HT-29 (cell line): Measurements from ENCODE around the gene GOLGA7B. TPM values are rescaled to one million over a fixed set of nuclear protein-coding genes. Genes with fewer than 3 reads are reported as not detected.

ENCODE experiments used
- DNase-seq: peaks from one replicate; pipeline ENCODE4 v3.0.0-alpha.2; 2015; ENCODE audit warnings: low spot score
- total RNA-seq: library from RNA; depleted of rRNA; stranded (reverse); fragments of >200 nt; shearing (Covaris generic); gene quantifications from 2 replicates; pipeline ENCODE4 v1.2.3, GENCODE V29; 2014

The GOLGA7B gene
- total RNA-seq, 1 experiment from 2014 or later, result 1.7 TPM

DNA sequence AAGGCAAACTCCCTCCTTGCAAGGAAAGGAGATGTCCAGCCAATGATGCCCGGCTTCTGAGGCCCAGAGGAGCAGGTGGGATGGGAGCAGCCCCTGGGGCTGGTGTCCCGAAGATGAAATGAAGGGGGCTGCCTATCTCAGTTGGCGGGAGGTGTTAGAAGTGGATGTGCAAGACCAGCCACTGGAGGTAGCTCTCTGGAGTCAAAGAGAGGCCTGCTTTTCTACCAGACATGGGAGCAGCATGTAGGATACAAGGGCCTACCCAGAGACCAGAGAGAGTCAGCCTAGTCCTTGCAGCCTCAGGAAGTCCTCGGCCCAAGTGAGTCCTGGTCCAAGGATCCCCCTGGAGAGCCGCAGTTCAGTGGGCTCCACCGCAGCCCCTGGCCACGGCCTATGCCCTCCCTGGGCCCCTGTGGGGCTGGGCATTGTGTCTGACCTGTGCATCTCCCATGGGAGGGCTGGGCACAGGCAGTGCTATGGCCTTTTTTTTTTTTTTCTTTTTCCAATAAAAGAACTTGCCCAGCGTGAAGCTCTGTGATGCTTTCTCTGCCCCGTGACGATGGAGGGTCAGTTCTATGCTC lies 17.7 kb downstream of the GOLGA7B start:
- DNase-seq, result no peak

DNA sequence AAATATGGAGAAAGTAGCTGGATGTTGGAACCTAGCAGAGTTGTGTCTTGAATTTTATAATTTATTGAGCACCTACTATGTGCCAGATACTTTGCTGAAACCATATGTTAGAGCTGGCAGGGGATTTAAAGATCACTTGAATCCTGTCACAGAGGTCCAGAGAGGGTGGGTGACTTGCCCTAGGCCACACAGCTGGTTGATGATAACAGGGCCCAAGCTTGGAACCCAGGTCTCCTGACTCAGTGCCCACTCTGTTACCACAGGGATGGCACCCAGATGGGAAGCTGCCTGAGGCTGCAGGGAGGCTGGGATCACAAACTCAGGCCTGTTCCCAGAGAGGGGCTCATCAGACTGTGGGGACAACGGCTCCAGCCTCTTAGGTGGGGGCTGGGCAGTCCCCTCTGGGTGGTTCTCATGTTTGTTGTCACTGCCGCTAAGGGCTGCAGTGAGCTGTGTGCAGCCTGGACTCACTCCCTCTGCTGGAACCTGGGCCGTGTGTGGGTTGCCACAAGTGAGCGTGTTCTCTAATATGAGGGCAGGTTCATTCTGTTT lies 18.6 kb downstream of the GOLGA7B start:
- no peak for DNase-seq

DNA sequence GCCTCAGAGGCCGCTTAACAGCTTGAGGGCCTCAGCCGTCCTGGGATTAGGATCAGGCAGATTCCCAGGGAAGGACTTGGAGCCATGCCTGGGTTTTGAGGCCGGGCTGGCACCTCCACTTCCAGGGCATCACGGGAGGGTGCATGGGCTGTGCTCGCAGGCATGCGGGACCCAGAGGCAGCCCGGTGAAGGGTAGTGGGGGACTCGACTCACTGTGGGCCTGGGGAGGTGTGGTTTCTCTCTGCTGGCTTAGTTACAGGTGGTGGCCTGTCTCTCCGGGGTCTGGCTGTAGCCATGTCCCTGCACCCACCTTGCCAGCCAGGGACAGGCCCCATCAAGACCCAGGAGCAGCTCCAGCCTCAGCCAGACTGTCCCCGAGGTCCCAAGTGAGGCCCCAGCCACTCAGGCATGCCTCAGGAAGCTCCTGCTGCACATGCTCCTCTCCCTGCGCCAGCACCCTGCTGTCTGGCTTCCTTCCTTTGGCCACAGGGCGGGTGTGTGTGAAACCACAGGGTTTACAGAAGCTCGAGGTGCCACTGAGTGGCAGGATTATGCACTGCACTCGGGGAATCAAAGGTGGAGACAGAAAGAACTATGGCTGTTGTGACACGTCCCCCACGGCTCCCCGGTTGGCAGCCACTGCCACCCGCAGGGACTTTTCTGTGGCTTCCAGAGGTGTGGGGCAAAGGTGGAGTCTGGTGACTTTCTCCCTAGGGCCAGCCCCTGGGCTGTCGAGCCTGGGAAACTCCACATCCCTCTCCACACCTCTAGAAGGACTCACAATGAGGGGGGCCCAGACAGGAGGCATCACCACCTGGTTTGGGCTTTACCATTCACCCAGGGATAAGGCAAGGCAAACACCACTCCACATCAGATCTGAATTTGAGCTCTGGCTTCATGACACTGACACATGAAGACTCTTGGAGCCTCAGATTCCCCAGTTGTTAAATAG lies 19.7 kb downstream of the GOLGA7B start:
- peak; percentile 92 for DNase-seq

DNA sequence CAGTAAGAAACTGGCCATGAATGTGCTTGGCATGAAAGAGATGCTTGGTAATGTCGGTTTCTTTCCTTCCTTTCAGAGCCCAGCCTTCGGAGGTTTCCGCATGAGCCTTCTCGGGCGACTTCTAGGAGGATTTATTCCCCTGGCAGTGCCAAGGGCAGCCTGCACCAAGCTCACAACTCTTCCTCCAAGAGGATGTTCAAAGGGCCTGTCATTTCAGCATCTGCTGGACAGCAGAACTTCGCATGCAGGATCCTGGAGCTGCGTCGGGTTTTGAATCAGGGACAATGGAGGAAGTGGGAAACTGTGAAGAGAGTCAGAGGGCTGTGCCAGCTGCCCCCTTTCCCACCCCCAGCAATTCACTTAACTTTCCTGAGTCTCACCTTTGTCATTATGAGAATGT lies 21.3 kb downstream of the GOLGA7B start:
- no peak for DNase-seq

DNA sequence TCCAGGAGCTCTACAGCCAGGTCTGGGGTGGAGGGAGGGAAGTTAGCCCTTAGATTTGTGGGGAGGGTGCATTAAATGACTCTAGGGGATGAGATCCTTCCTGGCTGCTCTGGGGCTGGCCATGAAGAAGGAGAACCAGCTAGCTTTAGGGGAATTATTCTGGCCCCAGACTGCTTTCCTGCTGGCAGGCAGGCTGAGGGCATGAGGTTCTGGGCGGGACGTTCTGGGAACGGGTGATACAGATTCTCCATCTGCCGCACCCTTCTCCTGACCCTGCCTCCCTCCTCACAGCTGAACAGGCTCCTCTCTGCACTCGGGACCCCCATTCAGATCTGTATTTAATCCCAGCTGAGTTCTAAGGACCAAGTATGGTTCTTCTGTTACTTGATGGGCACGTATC lies 23.9 kb downstream of the GOLGA7B start:
- no peak for DNase-seq

DNA sequence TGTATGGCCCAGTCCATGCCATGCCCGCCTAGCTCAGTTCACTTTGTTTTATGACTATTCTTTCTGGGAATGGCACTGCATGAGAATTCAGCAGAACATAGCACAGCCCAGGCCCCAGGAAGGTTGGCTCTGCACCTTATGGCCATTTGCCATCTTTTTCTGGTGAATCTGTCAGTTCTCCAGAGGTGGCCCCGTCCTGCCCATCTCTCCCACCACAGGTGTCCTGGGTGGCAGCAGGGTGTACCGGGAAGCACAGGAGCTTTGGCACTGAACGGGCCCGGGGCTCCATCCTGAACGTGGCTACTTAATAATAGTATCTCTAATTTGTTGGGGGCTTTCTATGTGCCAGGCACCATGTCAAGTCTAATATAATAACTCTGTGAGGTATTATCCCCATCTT lies 24.7 kb downstream of the GOLGA7B start:
- no peak for DNase-seq

DNA sequence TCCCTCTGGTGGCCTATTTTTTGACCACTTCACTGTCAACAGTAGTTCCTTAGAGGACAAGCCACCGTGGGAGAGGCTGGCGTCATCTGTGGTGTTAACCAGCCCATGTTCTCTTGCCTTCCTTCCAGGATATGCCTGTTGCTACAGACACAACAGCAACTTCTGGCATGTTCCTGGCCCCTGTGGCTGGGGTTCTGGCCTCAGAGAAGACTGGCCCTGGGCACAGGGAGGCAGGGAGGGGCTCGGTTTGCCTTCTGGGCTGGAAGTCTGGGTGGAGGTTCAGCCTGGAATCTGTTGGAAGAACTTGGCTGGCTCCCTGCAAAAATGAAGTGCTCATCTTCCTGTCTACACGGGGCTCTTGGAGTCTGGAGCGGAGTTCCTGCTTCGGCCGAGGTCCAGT lies 25.7 kb downstream of the GOLGA7B start:
- DNase-seq, result no peak

DNA sequence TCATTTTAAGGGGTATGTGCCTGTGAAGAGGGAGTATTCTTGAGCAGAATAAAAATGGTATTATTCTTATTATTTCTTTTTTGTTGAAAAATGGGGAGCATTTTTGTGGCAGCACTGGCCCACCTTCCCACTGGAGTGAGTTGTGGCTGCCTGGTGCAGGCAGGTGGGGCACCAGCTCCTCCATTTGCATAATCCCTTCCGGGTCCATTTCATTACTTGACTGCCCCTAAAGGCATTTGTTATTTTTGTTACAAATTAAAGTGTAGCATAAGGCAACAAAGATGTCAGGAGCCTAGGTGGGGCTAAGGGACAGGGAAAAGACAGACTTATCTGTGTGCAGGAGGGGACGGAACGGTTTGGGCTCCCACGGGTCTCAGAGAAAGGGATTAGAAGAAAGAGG lies 26.8 kb downstream of the GOLGA7B start:
- no peak for DNase-seq

DNA sequence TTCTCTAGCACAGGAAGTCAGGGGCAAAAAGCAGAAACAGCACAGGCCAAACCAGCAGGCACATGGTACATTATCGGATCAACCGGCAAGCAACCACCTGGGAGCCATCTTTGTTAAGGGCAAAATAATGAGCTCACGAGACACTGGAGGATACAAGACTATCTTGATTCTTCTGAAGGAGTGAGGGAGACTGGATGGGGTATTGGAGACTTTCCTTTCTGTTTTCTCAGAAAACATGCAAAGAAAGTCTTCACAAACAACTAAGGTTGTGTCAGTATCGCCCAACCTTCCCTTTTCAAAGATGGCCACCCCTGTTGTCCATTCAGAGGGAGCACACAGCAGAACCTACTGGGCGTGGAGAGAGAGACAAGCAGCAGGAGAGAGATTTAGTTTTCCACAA lies 29.6 kb downstream of the GOLGA7B start:
- no peak for DNase-seq

DNA sequence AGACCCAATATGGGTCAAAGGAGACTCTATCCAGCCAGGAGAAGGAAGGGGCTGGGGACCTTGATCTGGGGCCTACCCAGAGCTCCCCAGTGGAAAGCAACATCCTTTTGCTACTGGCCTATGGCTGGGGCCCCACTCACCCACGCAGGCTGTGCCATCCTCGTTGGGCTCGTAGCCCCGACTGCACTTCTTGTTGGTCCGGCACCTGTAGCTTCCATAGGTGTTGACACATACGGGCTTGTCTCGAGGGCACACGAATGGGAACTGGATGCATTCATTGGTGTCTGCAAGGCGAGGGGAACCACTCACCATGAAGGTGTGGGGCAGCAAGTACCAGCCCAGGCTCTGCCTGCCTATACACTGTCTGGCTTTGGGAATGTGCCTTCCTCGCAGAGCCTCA lies 30.5 kb downstream of the GOLGA7B start:
- DNase-seq, result no peak

DNA sequence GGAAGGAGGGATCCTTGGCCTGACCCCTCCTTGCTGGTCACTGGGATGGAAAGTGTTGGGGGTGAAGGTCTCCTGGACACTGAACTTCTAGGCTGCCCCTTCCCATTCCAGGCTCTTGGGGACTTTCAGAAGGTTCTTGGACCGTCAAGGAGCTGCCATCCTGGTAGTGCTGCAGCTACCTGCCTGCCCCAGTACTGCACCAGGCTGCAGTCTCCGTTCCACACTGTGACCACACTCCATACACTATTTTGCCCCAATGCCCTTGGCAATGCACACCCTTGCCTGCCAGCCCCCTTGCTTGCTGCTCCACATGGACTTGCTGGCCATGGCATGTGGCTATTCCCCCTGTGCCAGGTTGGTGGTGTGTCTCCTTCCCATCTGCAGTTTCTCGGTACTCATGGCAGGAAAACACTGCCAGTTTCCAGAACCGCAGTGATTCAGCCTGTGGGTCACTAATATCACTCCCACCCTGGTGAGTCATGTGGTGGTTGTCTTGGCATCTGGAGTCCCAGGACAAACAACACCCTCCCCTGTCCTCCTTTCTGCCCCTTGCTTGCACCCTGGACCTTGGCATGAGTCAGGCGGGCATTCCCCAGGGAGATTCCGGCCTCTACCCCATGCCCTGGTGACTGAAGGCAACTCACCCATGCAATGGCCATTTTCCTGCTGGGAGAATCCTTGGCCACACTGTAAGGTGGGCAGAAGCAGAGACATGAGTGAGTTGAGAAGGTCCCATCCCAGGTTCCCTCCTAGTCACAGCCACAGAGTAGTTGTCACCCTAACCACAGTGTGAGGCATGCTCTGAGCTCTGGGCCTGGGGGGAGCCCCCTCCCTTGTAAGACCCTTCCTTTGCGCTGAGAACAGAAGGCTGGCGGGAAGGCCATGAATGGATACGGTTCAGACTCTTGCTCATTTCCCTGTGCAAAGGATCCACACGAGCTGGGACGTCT lies 32.8 kb downstream of the GOLGA7B start:
- DNase-seq, result peak; percentile 87

DNA sequence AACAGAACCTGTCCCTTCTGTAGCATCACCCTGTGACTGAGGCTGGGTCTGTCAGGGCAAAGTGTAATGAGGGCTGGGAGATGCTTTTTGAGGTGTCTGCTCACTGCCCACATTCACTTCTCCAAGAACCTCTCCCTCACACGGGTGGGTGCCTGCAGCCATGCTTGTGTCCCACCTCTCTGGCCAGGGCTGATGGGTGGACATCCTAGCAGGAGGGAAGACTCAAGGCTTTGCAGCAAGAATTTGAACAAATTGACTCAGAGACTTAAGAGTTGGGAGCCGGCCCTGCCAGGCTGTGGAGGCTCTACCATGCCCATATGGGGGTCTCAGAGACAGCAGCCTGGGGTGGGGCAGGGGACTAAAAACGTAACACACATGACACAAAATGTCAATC lies 33.4 kb downstream of the GOLGA7B start:
- no peak for DNase-seq

DNA sequence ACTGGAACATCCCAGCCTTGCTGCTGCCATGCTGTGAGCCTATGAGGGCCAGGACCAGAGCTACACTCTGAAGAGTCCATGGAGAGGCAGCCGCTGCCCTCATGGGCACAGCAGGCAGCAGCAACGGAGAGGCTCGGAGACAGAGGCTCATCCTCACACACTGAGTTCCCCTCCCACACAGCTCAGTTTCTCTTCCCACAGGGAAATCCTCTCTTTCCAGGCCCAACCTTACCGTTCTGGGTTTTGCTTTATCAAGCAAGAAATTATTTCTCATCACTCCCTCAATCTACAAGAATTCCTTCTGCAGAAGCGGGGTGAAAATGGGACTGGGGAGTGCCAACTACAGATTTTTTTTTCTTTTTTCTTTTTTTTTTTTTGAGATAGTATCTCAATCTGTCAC lies 36.6 kb downstream of the GOLGA7B start:
- DNase-seq, result no peak

DNA sequence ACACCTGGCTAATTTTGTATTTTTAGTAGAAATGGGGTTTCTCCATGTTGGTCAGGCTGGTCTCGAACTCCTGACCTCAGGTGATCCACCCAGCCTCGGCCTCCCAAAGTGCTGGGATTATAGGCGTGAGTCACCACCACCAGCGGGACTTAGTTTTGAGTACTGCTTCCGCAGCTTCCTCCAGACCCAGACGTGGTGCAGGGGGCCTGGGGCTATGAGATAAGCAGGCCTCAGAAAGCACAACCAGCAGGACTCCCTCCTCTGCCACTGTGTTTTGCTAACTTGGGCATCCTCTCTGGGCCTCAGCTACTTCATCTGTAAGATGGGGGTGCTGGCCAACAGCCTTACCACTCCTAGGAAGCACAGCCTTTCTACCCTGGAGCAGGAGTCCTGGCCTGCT lies 37.8 kb downstream of the GOLGA7B start:
- no peak for DNase-seq

DNA sequence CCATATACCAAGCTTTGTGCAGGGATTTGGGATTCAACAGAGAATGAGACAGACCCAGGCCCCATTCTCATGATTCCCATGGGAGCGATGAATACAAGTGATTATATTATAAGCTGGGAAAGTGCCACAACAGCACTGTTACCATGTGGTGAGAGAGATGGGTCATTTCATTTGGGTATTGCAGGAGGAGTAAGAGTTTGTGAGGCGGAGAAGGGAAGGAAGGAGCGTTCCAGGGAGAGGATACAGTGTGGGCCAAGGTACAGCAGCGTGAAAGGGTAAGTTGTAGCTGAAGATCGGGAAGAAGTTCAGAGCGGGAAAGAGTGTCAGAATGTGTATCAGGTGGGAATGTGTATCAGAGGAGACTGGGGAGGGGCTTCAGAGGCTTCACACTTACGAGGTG lies 38.5 kb downstream of the GOLGA7B start:
- no peak for DNase-seq

DNA sequence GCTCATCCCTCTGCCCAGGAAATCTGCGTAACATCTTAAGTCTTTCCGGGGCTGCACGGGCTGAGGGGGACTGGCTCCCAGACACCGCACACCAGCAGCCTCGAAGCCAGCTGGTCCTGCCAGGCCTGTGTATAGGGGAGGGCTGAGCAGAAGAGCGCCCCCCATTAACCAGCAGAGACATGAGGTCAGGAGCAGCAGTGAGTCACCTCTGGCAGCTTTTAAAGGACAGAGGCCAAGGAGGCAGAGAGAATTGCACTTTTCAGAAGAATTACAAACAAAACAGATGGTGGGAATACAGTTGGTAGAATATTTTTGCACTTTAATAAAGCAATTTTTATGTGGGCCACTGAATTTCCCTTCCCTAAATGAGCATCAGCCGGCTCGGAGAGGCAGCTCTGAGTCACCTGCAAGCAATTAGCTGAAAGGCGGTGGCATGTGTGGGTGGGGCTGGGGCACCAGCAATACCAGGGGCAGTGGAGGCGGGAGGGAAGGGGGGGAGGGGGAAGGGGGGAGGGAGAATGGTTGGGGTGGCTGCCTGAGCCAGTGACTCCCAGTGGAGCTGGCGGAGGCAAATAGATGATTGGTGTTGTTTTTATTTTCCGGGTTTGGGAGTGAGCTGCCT lies 39.1 kb downstream of the GOLGA7B start:
- peak; percentile 57 for DNase-seq

DNA sequence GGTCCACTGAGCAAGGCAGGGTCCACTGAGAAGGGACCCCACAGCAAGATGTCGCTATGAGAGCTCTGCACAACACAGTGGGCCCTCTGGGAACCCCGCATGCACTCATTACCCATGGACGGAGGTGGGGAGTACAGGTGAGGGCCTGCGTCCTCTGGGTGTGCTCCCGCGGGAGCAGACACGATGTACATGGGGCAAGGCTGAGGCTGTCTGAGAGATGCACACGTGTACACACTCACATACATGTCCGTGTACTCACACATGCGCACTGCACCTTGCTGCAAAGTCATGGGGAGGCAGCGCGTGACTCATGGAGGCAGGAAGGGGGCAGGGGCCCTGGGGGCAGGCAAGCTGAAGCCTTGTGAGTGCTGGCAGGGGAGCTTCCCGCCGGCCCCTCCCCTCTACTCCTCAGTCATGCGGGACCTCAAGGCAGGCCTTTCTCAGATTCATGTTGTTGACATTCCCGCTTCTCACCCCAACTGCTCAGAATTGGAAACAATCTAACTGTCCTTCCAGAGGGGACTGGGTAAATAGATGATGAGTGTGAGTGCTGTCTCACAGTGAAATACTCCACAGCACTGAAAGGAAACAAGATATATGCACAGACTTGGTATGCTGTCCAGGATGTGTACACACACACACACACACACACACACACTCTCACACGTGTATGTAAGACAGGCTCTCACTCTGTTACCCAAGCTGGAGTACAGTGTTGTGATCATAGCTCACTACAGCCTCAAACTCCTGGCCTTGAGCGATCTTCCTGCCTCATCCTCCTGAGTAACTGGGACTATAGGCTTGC lies 40.0 kb downstream of the GOLGA7B start:
- DNase-seq, result no peak

DNA sequence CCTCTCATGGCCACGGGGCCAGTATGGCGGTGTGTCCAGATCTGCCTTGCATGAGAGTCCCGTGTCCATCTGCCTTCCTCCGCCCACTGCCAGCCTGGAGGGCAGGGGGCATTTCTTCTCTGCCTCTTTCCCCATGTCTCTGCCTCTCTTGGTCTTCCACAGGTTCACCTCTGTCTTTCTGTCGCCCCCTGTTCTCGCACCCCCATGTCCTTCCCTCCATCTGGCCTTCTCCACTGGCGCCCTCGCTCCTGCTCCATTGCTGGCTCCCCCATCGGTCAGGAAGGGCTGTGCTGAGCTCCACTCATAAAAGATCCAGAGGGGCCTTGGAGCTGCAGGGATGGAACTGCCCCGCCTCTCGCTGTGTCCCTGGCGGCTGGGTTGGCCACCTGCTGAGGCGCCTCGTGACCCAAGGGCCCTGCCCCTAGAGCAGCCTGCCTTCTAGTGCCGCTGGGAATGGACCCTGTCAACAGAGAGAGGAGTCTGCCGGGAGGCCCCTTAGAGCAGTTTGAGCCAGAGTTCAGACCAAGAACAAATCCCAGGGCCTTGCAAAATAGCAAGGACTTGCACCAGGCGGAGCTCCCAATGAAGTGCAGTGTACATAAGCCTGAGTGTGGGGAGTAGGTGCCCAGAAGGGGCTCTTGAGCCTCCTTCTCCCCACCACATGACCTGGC lies 42.0 kb downstream of the GOLGA7B start:
- DNase-seq, result no peak

DNA sequence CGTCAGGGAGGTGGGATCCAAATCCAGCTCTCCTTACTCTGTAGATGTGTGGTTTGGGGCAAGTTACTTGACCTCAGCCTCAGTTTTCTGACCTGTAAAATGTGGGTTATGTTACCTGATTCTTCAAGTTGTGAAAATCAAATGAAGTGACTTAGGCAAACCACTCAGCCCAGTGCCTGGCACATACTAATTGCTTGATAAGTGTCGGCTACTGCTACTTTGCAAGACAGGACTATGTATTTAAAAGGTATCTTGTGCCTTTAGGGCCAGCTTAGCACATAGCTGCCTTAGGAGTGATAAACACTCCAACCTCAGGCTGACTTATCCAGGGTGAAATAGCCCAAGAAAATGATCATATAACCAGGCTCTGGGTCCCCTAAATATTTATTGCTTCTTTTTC lies 42.9 kb downstream of the GOLGA7B start:
- DNase-seq, result no peak

DNA sequence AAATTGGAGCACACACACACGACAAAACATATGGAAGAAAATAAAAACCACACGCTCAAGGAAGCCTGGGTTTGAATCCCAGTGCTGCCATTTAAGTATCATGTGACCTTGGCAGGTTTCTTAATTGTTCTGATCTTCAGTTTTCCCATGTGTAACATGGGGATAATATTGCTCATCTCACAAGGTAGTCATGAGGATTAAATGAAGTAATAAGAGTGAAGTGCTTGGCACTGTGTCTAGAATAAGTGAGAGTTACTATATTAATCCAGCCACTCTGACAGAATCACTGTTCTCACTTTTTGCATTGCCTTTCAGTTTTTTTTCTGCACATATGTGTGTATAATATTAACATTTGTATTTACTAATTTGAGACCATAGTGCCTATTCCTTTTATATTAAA lies 43.3 kb downstream of the GOLGA7B start:
- DNase-seq, result no peak
